WTC11 (cell line): ENCODE results near the gene C3orf33. TPM values are rescaled to one million over a fixed set of nuclear protein-coding genes. Genes with fewer than 3 reads are reported as not detected.
"Not testable (repeated sequence)": the region's sequence is repeated elsewhere in the genome, so short reads cannot be mapped to it uniquely, and the experiment has no call there.

Experiments
- ATAC-seq: fragments of 200-7000 bp; cut with Tn5 transposase; 2 replicates; pipeline ENCODE4 v1.10.0; 2021; ENCODE audit warnings: mild to moderate bottlenecking, moderate library complexity
- CTCF ChIA-PET: fragments of 300-600 bp; sonication (Branson Sonifier 250); formaldehyde crosslinking; loops from one replicate; lab custom pipeline; 2021; ENCODE audit warnings: antibody characterized with exemption; lab: Charles Lee
- POLR2A ChIA-PET: fragments of 350-600 bp; sonication (Branson Sonifier 250); formaldehyde crosslinking; loops from one replicate; lab custom pipeline; 2021; ENCODE audit warnings: antibody characterized with exemption; lab: Charles Lee
- DNase-seq: peaks from one replicate; pipeline ENCODE4 v3.0.0; 2021; ENCODE audit warnings: low spot score
- H3K27ac Mint-ChIP-seq: 2 replicates; pipeline ENCODE4 v1.8.0; 2021; ENCODE audit warnings: mixed read lengths
- H3K27me3 Mint-ChIP-seq: 2 replicates; pipeline ENCODE4 v1.8.0; 2021; ENCODE audit warnings: low read depth, mild to moderate bottlenecking, moderate library complexity, mixed read lengths
- H3K36me3 Mint-ChIP-seq: 2 replicates; pipeline ENCODE4 v1.8.0; 2021; ENCODE audit warnings: mixed read lengths
- H3K4me1 Mint-ChIP-seq: 2 replicates; pipeline ENCODE4 v1.8.0; 2022; ENCODE audit warnings: mixed read lengths
- H3K4me3 Mint-ChIP-seq: 2 replicates; pipeline ENCODE4 v1.8.0; 2021; ENCODE audit warnings: mild to moderate bottlenecking, moderate library complexity, mixed read lengths
- H3K9me3 Mint-ChIP-seq: 2 replicates; pipeline ENCODE4 v1.8.0; 2021; ENCODE audit warnings: mixed read lengths
- ATF1 ChIP-seq: sonication (generic); formaldehyde crosslinking; IDR thresholded peaks from 2 replicates; pipeline ENCODE4 v1.8.1; 2023; ENCODE audit warnings: mild to moderate bottlenecking, moderate library complexity, missing genetic modification reagents
- ATF2 ChIP-seq: sonication (generic); formaldehyde crosslinking; IDR thresholded peaks from 2 replicates; pipeline ENCODE4 v1.8.1; 2022; ENCODE audit warnings: low read depth, missing genetic modification reagents, borderline replicate concordance
- CREB1 ChIP-seq: sonication (generic); formaldehyde crosslinking; IDR thresholded peaks from 2 replicates; pipeline ENCODE4 v1.8.0; 2023; ENCODE audit warnings: mild to moderate bottlenecking, missing genetic modification reagents
- FOXP4 ChIP-seq: sonication (generic); formaldehyde crosslinking; IDR thresholded peaks from 2 replicates; pipeline ENCODE4 v1.8.0; 2022; ENCODE audit warnings: mild to moderate bottlenecking, missing genetic modification reagents
- GTF2I ChIP-seq: fragments of 250-450 bp; sonication (Bioruptor Pico); conservative IDR thresholded peaks from 2 replicates; pipeline ENCODE4 v1.4.0; 2021; ENCODE audit warnings: mild to moderate bottlenecking
- PREB ChIP-seq: sonication (generic); formaldehyde crosslinking; IDR thresholded peaks from 2 replicates; pipeline ENCODE4 v1.8.1; 2022; ENCODE audit warnings: mild to moderate bottlenecking, missing genetic modification reagents, moderate library complexity, borderline replicate concordance
- RELA ChIP-seq: sonication (generic); formaldehyde crosslinking; IDR thresholded peaks from 2 replicates; pipeline ENCODE4 v1.8.1; 2022; ENCODE audit warnings: missing genetic modification reagents, mild to moderate bottlenecking, borderline replicate concordance
- TCF7 ChIP-seq: sonication (generic); formaldehyde crosslinking; IDR thresholded peaks from 2 replicates; pipeline ENCODE4 v1.8.0; 2022; ENCODE audit warnings: mild to moderate bottlenecking, low read depth, missing genetic modification reagents, moderate library complexity
- USF1 ChIP-seq: sonication (generic); formaldehyde crosslinking; IDR thresholded peaks from 2 replicates; pipeline ENCODE4 v1.8.0; 2022; ENCODE audit warnings: mild to moderate bottlenecking, missing genetic modification reagents
- ZNF121 ChIP-seq: sonication (generic); formaldehyde crosslinking; IDR thresholded peaks from 2 replicates; pipeline ENCODE4 v1.8.0; 2023; ENCODE audit warnings: missing genetic modification reagents
- ZNF138 ChIP-seq: sonication (generic); formaldehyde crosslinking; conservative IDR thresholded peaks from 2 replicates; pipeline ENCODE4 v1.8.1; 2022; ENCODE audit warnings: mild to moderate bottlenecking, moderate library complexity, missing genetic modification reagents
- ZNF281 ChIP-seq: sonication (generic); formaldehyde crosslinking; IDR thresholded peaks from 2 replicates; pipeline ENCODE4 v1.8.0; 2023; ENCODE audit warnings: mild to moderate bottlenecking, missing genetic modification reagents
- ZNF416 ChIP-seq: fragments of 250-450 bp; sonication (Bioruptor Pico); IDR thresholded peaks from 2 replicates; pipeline ENCODE4 v1.9.0; 2021; ENCODE audit warnings: mild to moderate bottlenecking, inconsistent platforms
- total RNA-seq: library from RNA; stranded (reverse); gene quantifications from 3 replicates; pipeline ENCODE4 v1.2.3, GENCODE V29; 2021
- TF ChIP-seq, protein P1 (sequence below): sonication (generic); formaldehyde crosslinking; IDR thresholded peaks from 2 replicates; pipeline ENCODE4 v1.8.1; 2023; ENCODE audit warnings: mild to moderate bottlenecking, missing genetic modification reagents

C3orf33 gene
- total RNA-seq, 1 experiment from 2014 or later, result 2.8 TPM

DNA sequence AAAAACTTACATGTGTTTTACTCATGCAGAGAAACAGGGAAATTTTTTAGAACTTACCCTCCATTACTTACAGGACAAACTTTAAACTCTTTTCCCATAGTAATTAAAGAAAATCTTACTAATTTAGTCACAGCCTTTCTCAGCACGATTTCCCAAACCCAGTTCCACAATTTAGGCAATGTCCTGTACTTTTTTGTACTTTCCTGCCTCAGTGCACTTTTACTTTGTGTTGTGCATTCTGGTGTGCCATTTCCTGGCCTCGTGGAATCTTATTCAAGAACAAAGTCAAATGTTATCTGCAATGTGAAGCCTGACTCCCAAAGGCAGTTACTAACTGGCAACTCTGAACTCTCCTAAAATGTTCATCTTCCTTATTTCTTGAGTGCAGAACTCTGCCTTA, 46.3 kb upstream of the C3orf33 start:
- Mint-ChIP-seq H3K4me3 (peak overlapping the region; percentile 97), H3K27ac (no peak overlapping the region), H3K4me1 (peaks cover 24% of the 10 kb centered on the region), H3K27me3 (peaks cover 7% of the 10 kb centered on the region; the same call in 1 of the 2 replicates), H3K9me3 (no peaks in the 10 kb centered on the region), H3K36me3 (no peaks in the 10 kb centered on the region)
- DNase-seq (no peak), ATAC-seq (no peak)
- TF ChIP-seq ZNF416 (CRISPR knock-in tag), result no peak
- no peak for TF ChIP-seq ATF2 (CRISPR knock-in tag)
- TF ChIP-seq RELA (CRISPR knock-in tag), result no peak
- no peak for TF ChIP-seq GTF2I (CRISPR knock-in tag)
- ChIA-PET POLR2A (no interaction called here), CTCF (interaction anchor here (1.7 to 2.4 kb wide), 2 partner anchors 20 to 46 kb away, joined by 9 to 31 read pairs; partner anchors contain the start of gene C3orf33)

DNA sequence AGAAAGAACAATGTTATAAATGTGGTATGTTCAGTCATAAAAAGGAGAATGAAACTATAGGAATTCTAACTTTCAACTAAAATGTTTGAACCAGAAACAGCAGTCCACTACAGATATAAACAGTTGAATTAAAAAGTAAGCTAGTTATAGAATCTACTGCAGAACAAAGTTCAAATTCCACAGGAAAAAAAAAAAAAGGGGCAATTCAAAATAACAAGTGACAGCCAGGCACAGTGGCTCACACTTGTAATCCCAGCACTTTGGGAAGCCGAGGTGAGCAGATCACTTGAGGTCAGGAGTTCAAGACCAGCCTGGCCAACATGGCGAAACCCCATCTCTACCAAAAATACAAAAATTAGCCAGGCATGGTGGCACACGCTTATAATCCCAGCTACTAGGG, 43.3 kb upstream of the C3orf33 start:
- POLR2A ChIA-PET, H3K27me3 Mint-ChIP-seq, H3K4me3 Mint-ChIP-seq, H3K36me3 Mint-ChIP-seq, H3K27ac Mint-ChIP-seq, DNase-seq, ATAC-seq, H3K9me3 Mint-ChIP-seq: not testable (repeated sequence)
- peaks cover 20% of the 10 kb centered on the region for H3K4me1 Mint-ChIP-seq
- CTCF ChIA-PET, result interaction anchor here (1.0 to 2.6 kb wide), 2 partner anchors 43 to 44 kb away, joined by 5 to 11 read pairs; partner anchors contain the start of gene C3orf33

- Mint-ChIP-seq H3K4me1 (peaks cover 16% of the 10 kb centered on the region), H3K36me3 (no peaks in the 10 kb centered on the region), H3K27ac (no peak overlapping the region), H3K4me3 (no peak overlapping the region), H3K9me3 (no peaks in the 10 kb centered on the region), H3K27me3 (no peaks in the 10 kb centered on the region)
- POLR2A ChIA-PET, result no interaction called here
- CTCF ChIA-PET, result interaction anchor here (0.7 kb wide), 1 partner anchor 42 kb away, joined by 3 read pairs; the partner anchor contains the start of gene C3orf33
- ATAC-seq (no peak), DNase-seq (no peak)
- TF ChIP-seq ZNF121 (CRISPR knock-in tag) (peak; percentile 82), USF1 (CRISPR knock-in tag) (no peak)
Observed at GRCh38 chr3:155847993-155848392, 41.9 kb upstream of the C3orf33 start.

DNA sequence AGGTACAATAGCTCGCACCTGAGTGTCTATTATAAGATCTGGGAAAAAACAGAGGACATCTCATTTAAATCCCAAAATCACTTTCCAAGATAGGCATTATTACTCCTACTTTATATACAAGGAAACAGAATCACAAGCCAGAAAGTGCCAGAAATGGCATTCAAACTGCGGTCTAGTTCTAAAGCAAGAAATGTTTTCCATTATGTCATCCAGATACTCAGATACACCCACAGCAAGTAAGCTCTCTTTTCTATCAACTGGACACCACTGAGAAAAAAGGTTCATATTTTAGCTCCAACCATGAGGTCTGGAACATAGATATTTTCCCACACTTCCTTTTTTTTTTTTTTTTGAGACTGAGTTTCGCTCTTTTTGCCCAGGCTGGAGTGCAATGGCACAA, 40.0 kb upstream of the C3orf33 start:
- ATAC-seq, result no peak
- Mint-ChIP-seq H3K27ac (peak overlapping the region; percentile 20; the same call in 1 of the 2 replicates), H3K4me3 (no peak overlapping the region), H3K27me3 (no peaks in the 10 kb centered on the region), H3K36me3 (no peaks in the 10 kb centered on the region), H3K4me1 (no peaks in the 10 kb centered on the region), H3K9me3 (no peaks in the 10 kb centered on the region)
- ChIA-PET CTCF (interaction anchor here (0.8 kb wide), 1 partner anchor 40 kb away, joined by 4 read pairs; the partner anchor contains the start of gene C3orf33), POLR2A (no interaction called here)
- no peak for TF ChIP-seq TCF7 (CRISPR knock-in tag)
- no peak for TF ChIP-seq CREB1 (CRISPR knock-in tag)
- TF ChIP-seq, protein P1, sequence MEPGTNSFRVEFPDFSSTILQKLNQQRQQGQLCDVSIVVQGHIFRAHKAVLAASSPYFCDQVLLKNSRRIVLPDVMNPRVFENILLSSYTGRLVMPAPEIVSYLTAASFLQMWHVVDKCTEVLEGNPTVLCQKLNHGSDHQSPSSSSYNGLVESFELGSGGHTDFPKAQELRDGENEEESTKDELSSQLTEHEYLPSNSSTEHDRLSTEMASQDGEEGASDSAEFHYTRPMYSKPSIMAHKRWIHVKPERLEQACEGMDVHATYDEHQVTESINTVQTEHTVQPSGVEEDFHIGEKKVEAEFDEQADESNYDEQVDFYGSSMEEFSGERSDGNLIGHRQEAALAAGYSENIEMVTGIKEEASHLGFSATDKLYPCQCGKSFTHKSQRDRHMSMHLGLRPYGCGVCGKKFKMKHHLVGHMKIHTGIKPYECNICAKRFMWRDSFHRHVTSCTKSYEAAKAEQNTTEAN (CRISPR knock-in tag), result no peak
- TF ChIP-seq ATF1 (CRISPR knock-in tag), result no peak
- no peak for TF ChIP-seq PREB
- TF ChIP-seq FOXP4 (CRISPR knock-in tag), result no peak
- no peak for TF ChIP-seq ZNF138
- TF ChIP-seq ZNF281 (CRISPR knock-in tag), result no peak
- DNase-seq, result no peak
